Vagina (tissue), 2 donors: ENCODE results near the gene NFKBIZ.

Source experiments
- POLR2A ChIP-seq, 2 donors: fragments of 450-650 bp; IDR thresholded peaks; one replicate each; pipeline ENCODE4 v1.6.1; 2017; ENCODE audit warnings: antibody characterized with exemption in 2 of 2, mild to moderate bottlenecking in 2 of 2, moderate library complexity in 2 of 2
- POLR2AphosphoS5 ChIP-seq, 2 donors: sonication (generic); formaldehyde crosslinking; IDR thresholded peaks; one replicate each; pipeline ENCODE4 v1.9.0; 2017; ENCODE audit warnings: antibody characterized with exemption in 2 of 2, mild to moderate bottlenecking in 2 of 2, low read depth in 1 of 2; ENCODE audit not compliant: insufficient read depth in 1 of 2
- TF ChIP-seq, protein P1 (sequence below), 3 experiments: fragments of 450-650 bp in 2 of 3; fragments of 200-600 bp in 1 of 3; sonication (generic) in 1 of 3; IDR thresholded peaks; one replicate each; pipeline ENCODE4 v1.5.1; 2017 to 2019; ENCODE audit warnings: antibody characterized with exemption in 3 of 3, mild to moderate bottlenecking in 2 of 3, moderate library complexity in 2 of 3

- no peak for TF ChIP-seq POLR2A (IDR thresholded peaks at IDR 0.05)
- TF ChIP-seq, protein P1, sequence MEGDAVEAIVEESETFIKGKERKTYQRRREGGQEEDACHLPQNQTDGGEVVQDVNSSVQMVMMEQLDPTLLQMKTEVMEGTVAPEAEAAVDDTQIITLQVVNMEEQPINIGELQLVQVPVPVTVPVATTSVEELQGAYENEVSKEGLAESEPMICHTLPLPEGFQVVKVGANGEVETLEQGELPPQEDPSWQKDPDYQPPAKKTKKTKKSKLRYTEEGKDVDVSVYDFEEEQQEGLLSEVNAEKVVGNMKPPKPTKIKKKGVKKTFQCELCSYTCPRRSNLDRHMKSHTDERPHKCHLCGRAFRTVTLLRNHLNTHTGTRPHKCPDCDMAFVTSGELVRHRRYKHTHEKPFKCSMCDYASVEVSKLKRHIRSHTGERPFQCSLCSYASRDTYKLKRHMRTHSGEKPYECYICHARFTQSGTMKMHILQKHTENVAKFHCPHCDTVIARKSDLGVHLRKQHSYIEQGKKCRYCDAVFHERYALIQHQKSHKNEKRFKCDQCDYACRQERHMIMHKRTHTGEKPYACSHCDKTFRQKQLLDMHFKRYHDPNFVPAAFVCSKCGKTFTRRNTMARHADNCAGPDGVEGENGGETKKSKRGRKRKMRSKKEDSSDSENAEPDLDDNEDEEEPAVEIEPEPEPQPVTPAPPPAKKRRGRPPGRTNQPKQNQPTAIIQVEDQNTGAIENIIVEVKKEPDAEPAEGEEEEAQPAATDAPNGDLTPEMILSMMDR (IDR thresholded peaks at IDR 0.05) = no peak
- TF ChIP-seq POLR2AphosphoS5 (IDR thresholded peaks at IDR 0.05; ENCODE audit: insufficient read depth in 1 of 2, low read depth in 1 of 2) = no peak
These were observed 48.1 kb upstream of the NFKBIZ start for GRCh38 chr3:101801174-101801573.
